ENCODE measurements around the gene PHLDA2. TPM values are rescaled to one million over a fixed set of nuclear protein-coding genes. Genes with fewer than 3 reads are reported as not detected.

The PHLDA2 gene
- total RNA-seq, 3 donors from 2014 or later, result 8.9 to 25.6 (median 23.9) TPM

DNA sequence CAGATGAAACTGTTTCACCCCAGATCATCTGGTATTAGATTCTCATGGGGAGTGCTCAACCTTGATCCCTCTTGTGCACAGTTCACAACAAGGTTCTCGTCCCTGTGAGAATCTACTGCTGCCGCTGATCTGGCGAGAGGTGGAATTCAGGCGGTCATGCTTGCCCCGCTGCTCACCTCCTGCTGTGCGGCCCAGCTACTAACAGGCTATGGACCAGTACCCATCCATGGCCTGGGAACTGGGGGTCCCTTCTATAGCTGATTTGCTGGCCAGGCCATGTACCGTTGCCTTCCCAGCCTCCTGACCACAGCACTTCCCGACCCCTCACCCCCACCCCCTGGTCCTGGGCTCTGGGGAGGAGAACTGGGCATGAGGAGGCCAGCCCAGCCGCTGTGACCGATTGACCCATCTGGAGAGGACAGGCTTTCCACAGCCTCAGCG is 2.6 kb downstream of the PHLDA2 start:
- TF ChIP-seq, protein P1, sequence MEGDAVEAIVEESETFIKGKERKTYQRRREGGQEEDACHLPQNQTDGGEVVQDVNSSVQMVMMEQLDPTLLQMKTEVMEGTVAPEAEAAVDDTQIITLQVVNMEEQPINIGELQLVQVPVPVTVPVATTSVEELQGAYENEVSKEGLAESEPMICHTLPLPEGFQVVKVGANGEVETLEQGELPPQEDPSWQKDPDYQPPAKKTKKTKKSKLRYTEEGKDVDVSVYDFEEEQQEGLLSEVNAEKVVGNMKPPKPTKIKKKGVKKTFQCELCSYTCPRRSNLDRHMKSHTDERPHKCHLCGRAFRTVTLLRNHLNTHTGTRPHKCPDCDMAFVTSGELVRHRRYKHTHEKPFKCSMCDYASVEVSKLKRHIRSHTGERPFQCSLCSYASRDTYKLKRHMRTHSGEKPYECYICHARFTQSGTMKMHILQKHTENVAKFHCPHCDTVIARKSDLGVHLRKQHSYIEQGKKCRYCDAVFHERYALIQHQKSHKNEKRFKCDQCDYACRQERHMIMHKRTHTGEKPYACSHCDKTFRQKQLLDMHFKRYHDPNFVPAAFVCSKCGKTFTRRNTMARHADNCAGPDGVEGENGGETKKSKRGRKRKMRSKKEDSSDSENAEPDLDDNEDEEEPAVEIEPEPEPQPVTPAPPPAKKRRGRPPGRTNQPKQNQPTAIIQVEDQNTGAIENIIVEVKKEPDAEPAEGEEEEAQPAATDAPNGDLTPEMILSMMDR (IDR thresholded peaks at IDR 0.05), result no peak
- no peak overlapping the region for H3K4me3 ChIP-seq
- intact Hi-C loops (cut with DNase I, micrococcal nuclease), result no loop called here
- DNase-seq (peak in 2 of 3 donors; percentile 36 to 43), ATAC-seq (no peak)
- H3K9me3 ChIP-seq, result no peaks in the 10 kb centered on the region
- no peaks in the 10 kb centered on the region for H3K36me3 ChIP-seq (ENCODE audit: low read depth)
- peaks cover 31% of the 10 kb centered on the region for H3K4me1 ChIP-seq (ENCODE audit: low read depth)

DNA sequence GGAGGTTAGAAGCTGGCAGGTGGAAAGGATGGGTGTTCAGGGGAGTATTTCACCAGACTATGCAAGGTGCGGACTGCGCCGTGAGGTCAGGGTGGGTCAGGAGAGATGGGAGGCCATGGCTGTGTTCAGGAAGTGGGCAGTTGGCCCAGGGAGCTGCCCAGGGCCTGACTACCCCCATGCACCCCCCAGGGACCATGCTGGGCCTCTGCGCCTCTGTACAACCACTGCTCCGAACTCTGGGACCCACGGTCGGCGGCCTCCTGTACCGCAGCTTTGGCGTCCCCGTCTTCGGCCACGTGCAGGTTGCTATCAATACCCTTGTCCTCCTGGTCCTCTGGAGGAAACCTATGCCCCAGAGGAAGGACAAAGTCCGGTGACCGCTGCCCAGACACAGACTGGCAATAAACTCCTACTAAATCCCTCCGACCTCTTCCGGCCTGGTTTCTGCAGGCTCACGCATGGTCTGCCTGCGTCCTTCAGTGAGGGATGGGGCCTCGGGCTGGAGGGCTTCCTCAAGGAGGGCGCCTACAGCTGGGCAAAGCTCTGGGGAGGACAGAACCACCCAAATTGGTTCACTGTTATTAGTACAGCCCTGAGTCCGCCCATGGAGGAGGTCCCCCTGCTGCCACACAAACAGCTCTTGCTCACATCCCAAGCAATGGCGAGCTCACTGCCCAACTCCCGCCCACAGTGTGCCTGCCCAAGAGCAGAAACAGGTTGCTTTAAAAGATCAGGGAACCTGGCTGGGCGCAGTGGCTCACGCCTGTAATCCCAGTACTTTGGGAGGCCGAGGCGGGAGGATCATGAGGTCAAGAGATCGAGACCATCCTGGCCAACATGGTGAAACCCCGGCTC is 4.2 kb downstream of the PHLDA2 start:
- H3K36me3 ChIP-seq (ENCODE audit: low read depth), result no peaks in the 10 kb centered on the region
- TF ChIP-seq, protein P1 (IDR thresholded peaks at IDR 0.05), result no peak
- no peaks in the 10 kb centered on the region for H3K9me3 ChIP-seq
- H3K4me1 ChIP-seq (ENCODE audit: low read depth), result peaks cover 31% of the 10 kb centered on the region
- ATAC-seq (peak; percentile 30), DNase-seq (peak; percentile 67 to 73 (median 71))
- no peak overlapping the region for H3K4me3 ChIP-seq
- intact Hi-C loops (cut with DNase I, micrococcal nuclease), result no loop called here

DNA sequence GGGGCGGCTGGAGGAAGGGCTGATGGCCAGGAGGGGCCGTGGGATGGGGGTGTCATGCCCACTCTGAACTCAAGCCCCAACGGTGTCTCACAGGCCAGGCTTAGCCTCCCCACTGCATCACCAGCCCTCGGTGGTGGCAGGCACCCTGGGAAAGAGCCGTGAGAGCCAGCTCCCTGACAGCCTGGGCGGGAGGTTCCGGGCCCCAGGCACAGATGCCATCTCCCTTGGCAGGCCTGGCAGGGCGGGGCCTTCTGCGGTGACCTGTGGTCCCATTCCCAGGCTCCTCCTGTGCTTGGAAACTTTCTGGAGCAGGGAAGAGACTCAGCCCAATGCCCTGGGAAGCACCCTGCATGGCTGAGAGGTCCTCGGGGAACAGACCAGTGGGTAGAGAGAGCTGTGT is 4.8 kb downstream of the PHLDA2 start:
- no peaks in the 10 kb centered on the region for H3K9me3 ChIP-seq
- no peak overlapping the region for H3K4me3 ChIP-seq
- peak; percentile 89 to 92 (median 91) for DNase-seq
- TF ChIP-seq, protein P1 (IDR thresholded peaks at IDR 0.05), result no peak
- intact Hi-C loops (cut with DNase I, micrococcal nuclease), result no loop called here
- peak; percentile 75 for ATAC-seq
- H3K36me3 ChIP-seq (ENCODE audit: low read depth), result no peaks in the 10 kb centered on the region
- peaks cover 31% of the 10 kb centered on the region for H3K4me1 ChIP-seq (ENCODE audit: low read depth)

DNA sequence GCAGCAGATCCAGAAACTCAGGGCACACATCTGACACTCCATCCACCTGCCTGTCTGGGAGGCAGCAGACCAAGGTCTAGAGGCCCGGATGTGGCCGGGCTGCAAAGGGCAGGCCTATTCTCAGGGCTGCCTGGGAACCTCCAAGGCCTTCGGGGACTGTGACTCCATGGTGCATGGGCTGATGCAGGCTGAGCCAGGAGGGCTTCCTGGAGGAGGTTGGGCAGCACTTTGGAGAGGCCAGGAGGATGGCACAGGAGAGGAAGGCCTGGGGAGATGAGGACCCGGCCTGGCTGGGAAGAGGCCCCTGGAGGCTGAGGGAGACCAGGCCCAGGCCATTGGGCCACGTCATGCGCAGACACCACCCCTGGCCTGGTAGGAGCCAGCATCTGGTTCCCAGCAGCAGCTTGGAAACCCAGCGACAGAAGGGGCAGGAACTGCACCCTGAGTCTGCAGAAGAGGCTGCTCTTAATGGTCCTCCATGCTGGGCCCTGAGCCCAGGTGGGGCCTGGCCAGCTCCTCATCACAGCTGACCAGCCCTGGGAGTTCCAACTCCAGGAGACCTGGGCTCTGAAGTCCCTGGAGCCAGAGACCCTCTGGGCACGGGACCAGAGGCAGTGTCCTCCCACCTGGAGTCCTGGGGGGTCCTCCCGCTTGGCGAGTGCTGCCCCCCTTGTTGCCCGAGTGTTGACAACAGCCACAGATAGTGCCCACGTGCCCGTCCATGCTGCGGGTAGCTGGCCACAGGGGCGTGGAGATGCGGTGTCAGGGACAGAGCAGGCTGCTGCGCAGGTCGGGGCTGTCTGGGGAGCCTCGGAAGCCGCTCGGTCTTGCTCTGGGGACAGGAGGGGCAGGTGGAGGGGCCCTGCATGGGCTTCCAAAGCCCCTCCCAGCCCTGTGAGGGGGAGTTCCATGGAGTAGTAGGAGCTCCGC is 5.5 kb downstream of the PHLDA2 start:
- ATAC-seq, result peak; percentile 2
- TF ChIP-seq, protein P1 (IDR thresholded peaks at IDR 0.05), result no peak
- no peak overlapping the region for H3K4me3 ChIP-seq

DNA sequence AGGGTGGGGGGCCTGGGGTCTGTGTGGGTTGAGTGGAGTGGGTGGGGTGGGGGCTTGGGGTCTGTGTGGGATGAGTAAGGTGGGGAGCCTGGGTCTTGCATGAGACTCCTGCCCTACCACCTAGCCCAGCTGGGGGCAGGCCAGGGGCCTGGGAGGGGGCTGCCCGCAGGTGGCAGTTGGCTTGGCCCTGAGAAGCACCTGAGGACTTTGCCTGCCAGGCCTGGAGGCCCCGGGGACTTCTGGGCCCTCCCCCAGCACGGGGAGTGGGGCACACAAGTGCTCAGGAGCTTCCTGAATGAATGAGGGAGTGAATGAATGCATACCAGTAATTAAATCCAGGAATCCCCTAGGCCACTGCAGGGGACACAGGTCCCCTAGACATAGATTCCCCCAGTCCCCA is 6.6 kb downstream of the PHLDA2 start:
- DNase-seq, result peak in 1 of 3 donors; percentile 44
- intact Hi-C loops (cut with DNase I, micrococcal nuclease), result no loop called here
- no peak for ATAC-seq
- no peaks in the 10 kb centered on the region for H3K36me3 ChIP-seq (ENCODE audit: low read depth)
- H3K4me3 ChIP-seq, result no peak overlapping the region
- H3K4me1 ChIP-seq (ENCODE audit: low read depth), result peaks cover 22% of the 10 kb centered on the region
- TF ChIP-seq, protein P1 (IDR thresholded peaks at IDR 0.05), result no peak
- H3K9me3 ChIP-seq, result no peaks in the 10 kb centered on the region

More for the DNA sequence above, 5.5 kb downstream of the PHLDA2 start:
- Histone ChIP-seq H3K4me1 (ENCODE audit: low read depth) (peaks cover 31% of the 10 kb centered on the region), H3K9me3 (no peaks in the 10 kb centered on the region), H3K36me3 (ENCODE audit: low read depth) (no peaks in the 10 kb centered on the region)
- intact Hi-C loops (cut with DNase I, micrococcal nuclease), result no loop called here
- peak in 1 of 3 donors; percentile 54 for DNase-seq
